ENCODE data around the gene PLB1. TPM values are rescaled to one million over a fixed set of nuclear protein-coding genes. Genes with fewer than 3 reads are reported as not detected.
A peak's percentile ranks its signal among the peaks of the same experiment; 100 is the strongest.

PLB1 gene
- total and polyA plus RNA-seq, 8 donors: 0.45 to 18.8 (median 3.4) TPM

- Histone ChIP-seq H3K27me3 (no peaks in the 10 kb centered on the region), H3K4me3 (no peak overlapping the region), H3K4me1 (peaks cover 0 to 15% (median 8%) of the 10 kb centered on the region in 4 donors), H3K9me3 (no peaks in the 10 kb centered on the region), H3K36me3 (no peaks in the 10 kb centered on the region), H3K27ac (no peak overlapping the region)
- 80 to 94% (median 92%) methylated on average over 4 of the region's 4 CpGs for WGBS, 5 donors
- no peak for DNase-seq
- intact Hi-C loops (cut with DNase I; ENCODE audit: low total_unique reads): no loop called here
- no peak for TF ChIP-seq POLR2AphosphoS5 (IDR thresholded peaks at IDR 0.05)
- no peak for TF ChIP-seq CTCF (IDR thresholded peaks at IDR 0.05)
- no peak for TF ChIP-seq EP300 (IDR thresholded peaks at IDR 0.05)
- no peak for TF ChIP-seq POLR2A (IDR thresholded peaks at IDR 0.05)
Measured at GRCh38 chr2:28564346-28564745, 68.5 kb downstream of the PLB1 start.

GRCh38 chr2:28565033-28565432, 69.2 kb downstream of the PLB1 start:
- Histone ChIP-seq H3K4me1 (peaks cover 0 to 15% (median 8%) of the 10 kb centered on the region in 4 donors), H3K9me3 (no peaks in the 10 kb centered on the region), H3K4me3 (no peak overlapping the region), H3K36me3 (no peaks in the 10 kb centered on the region), H3K27me3 (no peaks in the 10 kb centered on the region), H3K27ac (no peak overlapping the region)
- WGBS, 5 donors: 81 to 93% (median 89%) methylated on average over 4 of the region's 4 CpGs
- intact Hi-C loops (cut with DNase I; ENCODE audit: low total_unique reads): no loop called here
- TF ChIP-seq CTCF (IDR thresholded peaks at IDR 0.05): no peak
- no peak for TF ChIP-seq POLR2A (IDR thresholded peaks at IDR 0.05)
- TF ChIP-seq POLR2AphosphoS5 (IDR thresholded peaks at IDR 0.05): no peak
- no peak for TF ChIP-seq EP300 (IDR thresholded peaks at IDR 0.05)
- no peak for DNase-seq

GRCh38 chr2:28565720-28566295, 69.9 kb downstream of the PLB1 start:
- peaks cover 0 to 15% (median 8%) of the 10 kb centered on the region in 4 donors for H3K4me1 ChIP-seq
- H3K27me3 ChIP-seq: no peaks in the 10 kb centered on the region
- intact Hi-C loops (cut with DNase I; ENCODE audit: low total_unique reads): no loop called here
- H3K27ac ChIP-seq: no peak overlapping the region
- H3K9me3 ChIP-seq: no peaks in the 10 kb centered on the region
- peak overlapping the region in 1 of 4 donors; percentile 49 for H3K4me3 ChIP-seq
- WGBS, 5 donors: 25 to 54% (median 49%) methylated on average over 3 of the region's 3 CpGs
- TF ChIP-seq CTCF (IDR thresholded peaks at IDR 0.05) (no peak), POLR2A (IDR thresholded peaks at IDR 0.05) (no peak), POLR2AphosphoS5 (IDR thresholded peaks at IDR 0.05) (no peak), EP300 (IDR thresholded peaks at IDR 0.05) (no peak)
- no peak for DNase-seq
- no peaks in the 10 kb centered on the region for H3K36me3 ChIP-seq

GRCh38 chr2:28566521-28567041, 70.7 kb downstream of the PLB1 start:
- no peaks in the 10 kb centered on the region for H3K36me3 ChIP-seq
- intact Hi-C loops (cut with DNase I; ENCODE audit: low total_unique reads): no loop called here
- DNase-seq: peak; percentile 88 to 96
- H3K9me3 ChIP-seq: no peaks in the 10 kb centered on the region
- TF ChIP-seq EP300 (IDR thresholded peaks at IDR 0.05) (no peak), CTCF (IDR thresholded peaks at IDR 0.05) (peak in 6 of 7 experiments; percentile 91 to 100 (median 99)), POLR2AphosphoS5 (IDR thresholded peaks at IDR 0.05) (peak in 2 of 3 donors; percentile 11 to 82)
- WGBS, 5 donors: 0 to 1% (median 1%) methylated on average over 36 to 38 of the region's 38 CpGs
- peaks cover 0 to 15% (median 8%) of the 10 kb centered on the region in 4 donors for H3K4me1 ChIP-seq
- H3K27me3 ChIP-seq: no peaks in the 10 kb centered on the region
- peak overlapping the region; percentile 48 to 62 (median 55) for H3K4me3 ChIP-seq
- H3K27ac ChIP-seq: peak overlapping the region in 4 of 5 donors; percentile 59 to 81 (median 70)

All from stomach (tissue), 9 donors.